K562 (cell line): Measurements from ENCODE around the gene PPFIBP2. TPM values are rescaled to one million over a fixed set of nuclear protein-coding genes. Genes with fewer than 3 reads are reported as not detected.

Source experiments
- ATAC-seq: fragments of 200-7000 bp; cut with Tn5 transposase; 3 replicates; pipeline ENCODE4 v1.9.1; 2020; ENCODE audit warnings: moderate library complexity
- BruUV-seq: library from RNA; stranded (reverse); fragments of 400-500 nt; replicated peaks from 2 replicates; lab custom pipeline; 2021; lab: Mats Ljungman, UMichigan
- CTCF ChIA-PET: fragments of 300-600 bp; formaldehyde crosslinking; extraction: SDS; loops from one replicate; lab custom pipeline; 2021; ENCODE audit warnings: low intra/inter-chr PET ratio; lab: Yijun Ruan, JAX
- POLR2A ChIA-PET: fragments of 300-600, 350-650 bp; sonication (Branson Sonifier 250); formaldehyde crosslinking; extraction: SDS; loops from one replicate; lab custom pipeline; 2021; ENCODE audit warnings: antibody characterized with exemption, inconsistent platforms; lab: Yijun Ruan, JAX
- DNase-seq, 4 experiments: peaks; one replicate each; pipeline versions ENCODE4 v3.0.0 to v3.0.0-alpha.2; 2011 to 2018; ENCODE audit warnings: low spot score in 3 of 4, mixed read lengths in 3 of 4; ENCODE audit errors: extremely low read depth in 1 of 4
- FAIRE-seq: peaks from 2 replicates; lab custom pipeline; 2011; peaks lifted over from hg19 to GRCh38; lab: Jason Lieb, UNC
- H2AFZ ChIP-seq: 2 replicates; pipeline ENCODE4 v1.6.0; 2011; ENCODE audit warnings: low read depth, low read length, control low read depth, inconsistent platforms
- H3K27ac ChIP-seq: fragments of 200-600 bp; 3 replicates; pipeline ENCODE4 v1.8.0; 2011; ENCODE audit warnings: low read depth, mild to moderate bottlenecking, control low read depth, inconsistent platforms, low read length, moderate library complexity, mixed read lengths; ENCODE audit errors: extremely low read depth
- H3K27me3 ChIP-seq, 2 experiments: fragments of 300-600 bp in 1 of 2; 2 replicates in 1 of 2; 3 replicates in 1 of 2; pipeline versions ENCODE4 v1.6.0 to v1.8.0; 2011; ENCODE audit warnings: inconsistent platforms in 2 of 2, low read length in 2 of 2, mild to moderate bottlenecking in 1 of 2, mixed read lengths in 1 of 2, moderate library complexity in 1 of 2; ENCODE audit not compliant: control insufficient read depth in 2 of 2, insufficient read depth in 2 of 2
- H3K36me3 ChIP-seq: fragments of 300-600 bp; 3 replicates; pipeline ENCODE4 v1.8.0; 2011; ENCODE audit warnings: mild to moderate bottlenecking, low read length, inconsistent platforms; ENCODE audit not compliant: control insufficient read depth, insufficient read depth
- H3K4me1 ChIP-seq, 2 experiments: fragments of 200-600 bp in 1 of 2; replicated peaks in 1 of 2; 2 replicates in 1 of 2; 3 replicates in 1 of 2; pipeline versions ENCODE4 v1.5.1 to v1.8.0; 2011; ENCODE audit warnings: inconsistent platforms in 2 of 2, low read length in 2 of 2, mild to moderate bottlenecking in 1 of 2, mixed read lengths in 1 of 2, moderate library complexity in 1 of 2; ENCODE audit not compliant: control insufficient read depth in 2 of 2, insufficient read depth in 2 of 2
- H3K4me2 ChIP-seq: 2 replicates; pipeline ENCODE4 v1.6.1; 2011; ENCODE audit warnings: low read length, control low read depth, inconsistent platforms, mixed read lengths; ENCODE audit not compliant: insufficient read depth
- H3K4me3 ChIP-seq: fragments of 200-600 bp; sonication (generic), shearing (Covaris generic); 2 replicates; pipeline ENCODE4 v1.5.1; 2016; ENCODE audit warnings: control low read depth, inconsistent platforms
- H3K79me2 ChIP-seq: fragments of 200-600 bp; 3 replicates; pipeline ENCODE4 v1.8.0; 2011; ENCODE audit warnings: low read length, inconsistent platforms; ENCODE audit not compliant: control insufficient read depth, insufficient read depth
- H3K9ac ChIP-seq, 2 experiments: 2 replicates each; pipeline versions ENCODE4 v1.6.0 to v1.6.1; 2011; ENCODE audit warnings: low read depth in 2 of 2, low read length in 2 of 2, control low read depth in 1 of 2, inconsistent platforms in 1 of 2, mild to moderate bottlenecking in 1 of 2, mixed read lengths in 1 of 2; ENCODE audit not compliant: insufficient read depth in 1 of 2
- H3K9me1 ChIP-seq: one replicate; pipeline ENCODE4 v1.6.0; 2011; ENCODE audit warnings: inconsistent platforms, mild to moderate bottlenecking, low read length, moderate library complexity; ENCODE audit not compliant: control insufficient read depth, insufficient read depth
- H3K9me3 ChIP-seq: replicated peaks from 2 replicates; pipeline ENCODE4 v1.5.1; 2011; ENCODE audit warnings: low read depth, low read length, inconsistent platforms; ENCODE audit not compliant: control insufficient read depth, insufficient read depth
- H4K20me1 ChIP-seq: replicated peaks from 2 replicates; pipeline ENCODE4 v1.6.1; 2011; ENCODE audit warnings: low read length, inconsistent platforms, mixed read lengths; ENCODE audit not compliant: control insufficient read depth, insufficient read depth
- ARID2 ChIP-seq: fragments of 450-650 bp; IDR thresholded peaks from 2 replicates; pipeline ENCODE4 v1.6.1; 2017; ENCODE audit warnings: antibody characterized with exemption, mild to moderate bottlenecking
- DDX20 ChIP-seq: fragments of 450-650 bp; IDR thresholded peaks from 2 replicates; pipeline ENCODE4 v1.6.1; 2016; ENCODE audit warnings: missing genetic modification characterization, low read depth, mild to moderate bottlenecking, missing compliant biosample characterization, moderate library complexity
- JUNB ChIP-seq: fragments of 450-650 bp; formaldehyde crosslinking; conservative IDR thresholded peaks from 2 replicates; pipeline ENCODE4 v1.4.0; 2020; ENCODE audit warnings: mild to moderate bottlenecking
- WGBS: fragments of 100-300 bp; shearing (Covaris generic); methylation state at CpG from one replicate; pipeline ENCODE4 v1.1.6; 2016; ENCODE audit warnings: low coverage, mixed read lengths; ENCODE audit not compliant: insufficient coverage; ENCODE audit errors: missing lambda C conversion rate; 5-methylcytosine and 5-hydroxymethylcytosine counted together
- in situ Hi-C: fragments of 300-500 bp; cut with MboI; formaldehyde crosslinking; loops from 4 replicates; pipeline ENCODE4 v1.15.0; 2018; ENCODE audit warnings: inconsistent platforms, mixed read lengths
- intact Hi-C: fragments of 100-400 bp; cut with micrococcal nuclease; formaldehyde crosslinking; loops from 2 replicates; pipeline ENCODE4 v1.14.2; 2022
- polyA plus RNA-seq, 8 experiments: library from polyadenylated mRNA; depleted of rRNA in 4 of 8; stranded (reverse) in 5 of 8; unstranded in 3 of 8; fragments of >200 nt; fragmentation: Nextera tagmentation in 2 of 8; fragmentation: Illumina TruSeq in 1 of 8; extraction: Ambion mirVana in 2 of 8; extraction: Trizol in 1 of 8; gene quantifications; 2 replicates each; pipeline versions ENCODE4 v1.2.1 to v1.2.3, GENCODE V29; 2011 to 2014; ENCODE audit warnings: inconsistent platforms in 1 of 8, missing spikeins in 1 of 8
- total RNA-seq, 7 experiments: library from RNA; depleted of rRNA in 6 of 7; stranded (reverse); fragments of >200 nt in 6 of 7; fragmentation: Illumina TruSeq in 2 of 7; extraction: Trizol in 2 of 7; gene quantifications; 2 replicates each; pipeline versions ENCODE4 v1.2.1 to v1.2.3, GENCODE V29; 2011 to 2021; ENCODE audit warnings: low replicate concordance in 1 of 7
- TF ChIP-seq, protein P1 (sequence below): IDR thresholded peaks from 2 replicates; pipeline ENCODE4 v1.6.1; 2016; ENCODE audit warnings: missing genetic modification characterization, missing compliant biosample characterization
- TF ChIP-seq, protein P2 (sequence below): sonication (generic); formaldehyde crosslinking; IDR thresholded peaks from 2 replicates; pipeline ENCODE4 v1.8.0; 2023; ENCODE audit warnings: mild to moderate bottlenecking, missing genetic modification reagents
- TF ChIP-seq, protein P3 (sequence below): fragments of 450-650 bp; IDR thresholded peaks from 2 replicates; pipeline ENCODE4 v1.6.1; 2016; ENCODE audit warnings: low read depth, mild to moderate bottlenecking, moderate library complexity

The PPFIBP2 gene
- total and polyA plus RNA-seq, 9 of the 15 experiments (the other 6 are each of a cell fraction or from before 2014, with no cell fraction given) = 0.18 to 3.4 (median 1.2) TPM

DNA sequence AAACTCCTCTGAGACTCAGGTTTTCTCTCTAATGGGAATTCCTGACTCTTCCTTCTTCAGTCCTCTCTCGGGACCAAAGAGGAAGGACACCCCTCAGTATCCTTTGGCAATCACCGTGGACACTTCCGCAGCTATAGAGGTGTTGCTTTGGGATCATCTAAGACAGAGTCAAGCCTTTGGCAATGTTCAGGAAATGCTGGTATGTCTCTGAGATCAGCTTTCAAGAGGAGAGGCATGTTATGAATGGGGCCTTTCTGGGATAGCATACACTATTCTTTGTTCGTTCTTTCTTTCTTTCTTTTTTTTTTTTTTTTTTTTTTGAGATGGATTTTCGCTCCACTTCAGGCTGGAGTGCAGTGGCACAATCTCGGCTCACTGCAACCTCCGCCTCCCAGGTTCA, 42.7 kb upstream of the PPFIBP2 start:
- H3K9ac ChIP-seq = no peak overlapping the region
- no peak for DNase-seq
- no peaks in the 10 kb centered on the region for H4K20me1 ChIP-seq
- no peaks in the 10 kb centered on the region for H3K79me2 ChIP-seq
- no peaks in the 10 kb centered on the region for H3K9me3 ChIP-seq
- no peaks in the 10 kb centered on the region for H3K36me3 ChIP-seq
- H3K4me3 ChIP-seq = no peak overlapping the region
- CTCF ChIA-PET = interaction anchor here (0.6 kb wide), 1 partner anchor 8 kb away, joined by 5 read pairs; no protein-coding TSS in a partner anchor
- in situ Hi-C loops = no loop called here
- no peaks in the 10 kb centered on the region for H3K9me1 ChIP-seq
- FAIRE-seq = no peak
- 0% methylated on average over 3 of the region's 7 CpGs for WGBS
- intact Hi-C loops = no loop called here
- H2AFZ ChIP-seq = no peak overlapping the region
- TF ChIP-seq, protein P1, sequence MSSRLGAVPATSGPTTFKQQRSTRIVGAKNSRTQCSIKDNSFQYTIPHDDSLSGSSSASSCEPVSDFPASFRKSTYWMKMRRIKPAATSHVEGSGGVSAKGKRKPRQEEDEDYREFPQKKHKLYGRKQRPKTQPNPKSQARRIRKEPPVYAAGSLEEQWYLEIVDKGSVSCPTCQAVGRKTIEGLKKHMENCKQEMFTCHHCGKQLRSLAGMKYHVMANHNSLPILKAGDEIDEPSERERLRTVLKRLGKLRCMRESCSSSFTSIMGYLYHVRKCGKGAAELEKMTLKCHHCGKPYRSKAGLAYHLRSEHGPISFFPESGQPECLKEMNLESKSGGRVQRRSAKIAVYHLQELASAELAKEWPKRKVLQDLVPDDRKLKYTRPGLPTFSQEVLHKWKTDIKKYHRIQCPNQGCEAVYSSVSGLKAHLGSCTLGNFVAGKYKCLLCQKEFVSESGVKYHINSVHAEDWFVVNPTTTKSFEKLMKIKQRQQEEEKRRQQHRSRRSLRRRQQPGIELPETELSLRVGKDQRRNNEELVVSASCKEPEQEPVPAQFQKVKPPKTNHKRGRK = no peak
- TF ChIP-seq, protein P2, sequence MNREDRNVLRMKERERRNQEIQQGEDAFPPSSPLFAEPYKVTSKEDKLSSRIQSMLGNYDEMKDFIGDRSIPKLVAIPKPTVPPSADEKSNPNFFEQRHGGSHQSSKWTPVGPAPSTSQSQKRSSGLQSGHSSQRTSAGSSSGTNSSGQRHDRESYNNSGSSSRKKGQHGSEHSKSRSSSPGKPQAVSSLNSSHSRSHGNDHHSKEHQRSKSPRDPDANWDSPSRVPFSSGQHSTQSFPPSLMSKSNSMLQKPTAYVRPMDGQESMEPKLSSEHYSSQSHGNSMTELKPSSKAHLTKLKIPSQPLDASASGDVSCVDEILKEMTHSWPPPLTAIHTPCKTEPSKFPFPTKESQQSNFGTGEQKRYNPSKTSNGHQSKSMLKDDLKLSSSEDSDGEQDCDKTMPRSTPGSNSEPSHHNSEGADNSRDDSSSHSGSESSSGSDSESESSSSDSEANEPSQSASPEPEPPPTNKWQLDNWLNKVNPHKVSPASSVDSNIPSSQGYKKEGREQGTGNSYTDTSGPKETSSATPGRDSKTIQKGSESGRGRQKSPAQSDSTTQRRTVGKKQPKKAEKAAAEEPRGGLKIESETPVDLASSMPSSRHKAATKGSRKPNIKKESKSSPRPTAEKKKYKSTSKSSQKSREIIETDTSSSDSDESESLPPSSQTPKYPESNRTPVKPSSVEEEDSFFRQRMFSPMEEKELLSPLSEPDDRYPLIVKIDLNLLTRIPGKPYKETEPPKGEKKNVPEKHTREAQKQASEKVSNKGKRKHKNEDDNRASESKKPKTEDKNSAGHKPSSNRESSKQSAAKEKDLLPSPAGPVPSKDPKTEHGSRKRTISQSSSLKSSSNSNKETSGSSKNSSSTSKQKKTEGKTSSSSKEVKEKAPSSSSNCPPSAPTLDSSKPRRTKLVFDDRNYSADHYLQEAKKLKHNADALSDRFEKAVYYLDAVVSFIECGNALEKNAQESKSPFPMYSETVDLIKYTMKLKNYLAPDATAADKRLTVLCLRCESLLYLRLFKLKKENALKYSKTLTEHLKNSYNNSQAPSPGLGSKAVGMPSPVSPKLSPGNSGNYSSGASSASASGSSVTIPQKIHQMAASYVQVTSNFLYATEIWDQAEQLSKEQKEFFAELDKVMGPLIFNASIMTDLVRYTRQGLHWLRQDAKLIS (CRISPR knock-in tag) = no peak
- TF ChIP-seq JUNB = no peak
- TF ChIP-seq DDX20 (tag) = no peak
- TF ChIP-seq, protein P3, sequence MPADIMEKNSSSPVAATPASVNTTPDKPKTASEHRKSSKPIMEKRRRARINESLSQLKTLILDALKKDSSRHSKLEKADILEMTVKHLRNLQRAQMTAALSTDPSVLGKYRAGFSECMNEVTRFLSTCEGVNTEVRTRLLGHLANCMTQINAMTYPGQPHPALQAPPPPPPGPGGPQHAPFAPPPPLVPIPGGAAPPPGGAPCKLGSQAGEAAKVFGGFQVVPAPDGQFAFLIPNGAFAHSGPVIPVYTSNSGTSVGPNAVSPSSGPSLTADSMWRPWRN = no peak
- TF ChIP-seq ARID2 = no peak
- TF ChIP-seq, all 486 proteins: peak for 0
- Histone ChIP-seq H3K4me1 (no peaks in the 10 kb centered on the region), H3K27ac (no peak overlapping the region), H3K27me3 (peaks cover 0 to 4% of the 10 kb centered on the region in 2 experiments; a peak in 1 of 5 replicates), H3K4me2 (no peak overlapping the region)
- POLR2A ChIA-PET = interaction anchor here (0.5 to 1.3 kb wide), 3 partner anchors 8 to 1464 kb away, joined by 3 to 4 read pairs (median 3); no protein-coding TSS in a partner anchor
- ATAC-seq = no peak
- no TSS peak for BruUV-seq
